NCI-H2107 treated with DMSO at 0.1 percent for 48 hours (cell line): ENCODE results near the gene LRPAP1.

Experiments used
- DNase-seq: peaks from one replicate; lab custom pipeline; 2025; ENCODE audit not compliant: unreplicated experiment; lab: John Stamatoyannopoulos, UW

The LRPAP1 gene

DNA sequence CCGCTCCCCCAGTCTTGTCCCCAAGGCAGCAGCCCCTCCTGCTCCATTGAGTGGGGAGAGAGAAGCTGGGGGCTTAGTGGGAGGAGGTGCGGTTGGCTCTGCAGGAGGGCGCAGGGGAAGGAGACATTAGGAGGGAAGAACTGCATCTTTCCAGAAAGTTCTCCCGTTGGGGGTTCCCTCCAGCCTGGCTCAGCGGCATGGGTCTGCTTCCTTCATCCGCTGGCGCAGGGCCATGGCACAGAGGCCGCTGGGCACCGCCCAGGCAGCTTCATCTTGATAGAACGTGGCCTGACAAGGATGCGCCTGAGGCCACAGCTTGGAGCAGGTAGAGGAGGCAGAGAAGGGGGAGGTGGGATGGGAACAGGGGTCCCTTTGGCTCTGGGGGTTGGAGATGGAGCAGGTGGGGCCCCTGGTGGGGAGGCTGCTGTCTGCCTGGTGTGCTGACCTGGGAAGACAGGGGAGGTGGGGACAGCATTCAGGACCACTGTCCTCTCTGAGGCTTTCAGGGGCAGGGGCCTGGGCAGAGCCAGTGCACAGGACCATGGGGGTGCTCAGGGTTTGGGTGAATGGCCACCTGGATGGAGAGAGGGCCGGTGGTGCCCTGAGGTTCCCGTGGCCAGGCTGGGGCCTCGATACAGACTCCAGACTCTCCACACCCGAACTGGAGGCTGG lies 57.0 kb downstream of the LRPAP1 start:
- no peak for DNase-seq

DNA sequence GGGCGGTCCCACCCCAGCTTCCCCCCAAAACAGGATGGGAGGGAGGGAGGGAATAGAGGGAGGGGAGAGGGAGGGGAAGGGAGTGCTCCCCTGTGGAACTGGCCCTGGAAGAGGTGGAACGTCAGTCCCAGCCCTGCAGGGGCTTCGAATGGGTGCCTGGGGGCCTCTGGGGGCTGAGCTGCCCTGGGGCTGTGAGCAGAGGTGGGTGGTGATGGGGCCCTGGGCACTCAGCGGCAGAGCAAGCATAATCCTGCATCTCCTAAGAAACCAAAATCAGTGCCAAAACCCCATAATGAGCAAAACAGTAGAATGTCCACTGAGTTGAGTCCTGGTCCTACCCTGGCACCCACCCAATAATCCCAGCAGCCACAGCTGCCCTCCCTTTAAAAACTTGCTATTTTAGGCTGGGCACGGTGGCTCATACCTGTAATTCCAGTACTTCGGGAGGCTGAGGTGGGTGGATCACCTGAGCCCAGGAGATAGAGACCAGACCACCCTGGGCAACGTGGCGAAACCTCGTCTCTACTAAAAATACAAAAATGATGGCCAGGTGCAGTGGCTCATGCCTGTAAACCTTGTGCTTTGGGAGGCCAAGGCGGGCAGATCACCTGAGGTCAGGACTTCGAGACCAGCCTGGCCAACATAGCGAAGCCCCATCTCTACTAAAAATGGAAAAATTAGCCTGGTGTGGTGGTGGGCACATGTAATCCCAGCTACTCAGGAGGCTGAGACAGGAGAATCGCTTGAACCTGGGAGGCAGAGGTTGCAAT lies 58.0 kb downstream of the LRPAP1 start:
- DNase-seq = no peak

DNA sequence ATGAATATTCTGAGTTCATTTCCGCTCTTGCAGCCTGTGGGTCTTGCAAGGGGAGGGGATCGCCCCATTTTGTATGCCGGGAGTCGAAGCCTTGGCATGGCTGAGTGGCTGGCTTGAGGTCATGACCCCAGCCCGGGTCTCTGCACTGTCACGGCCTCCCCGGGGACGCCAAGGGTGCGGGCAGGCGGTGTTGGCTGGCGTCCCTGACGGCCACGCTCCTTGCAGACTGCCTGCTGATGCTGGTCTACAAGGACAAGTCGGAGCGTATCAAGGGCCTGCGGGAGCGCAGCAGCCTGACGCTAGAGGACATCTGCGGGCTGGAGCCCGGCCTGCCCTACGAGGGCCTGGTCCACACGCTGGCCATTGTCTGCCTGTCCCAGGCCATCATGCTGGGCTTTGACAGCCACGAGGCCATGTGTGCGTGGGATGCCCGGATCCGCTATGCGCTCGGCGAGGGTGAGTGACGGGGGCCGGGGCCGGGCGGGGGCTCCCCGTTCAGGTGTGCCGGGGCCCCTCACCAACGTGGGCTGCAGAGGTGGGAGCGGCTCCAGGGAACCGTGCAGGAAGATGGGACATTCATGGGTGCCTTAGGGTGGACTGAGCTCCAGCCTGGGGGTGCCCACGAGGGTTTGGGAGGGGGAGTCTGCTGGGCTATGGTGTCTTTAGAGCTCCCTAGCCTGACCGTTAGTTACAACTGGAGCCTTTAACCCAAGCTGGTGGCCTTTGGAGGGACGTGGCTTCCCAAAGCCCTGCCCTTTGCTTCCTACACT lies 58.9 kb downstream of the LRPAP1 start:
- no peak for DNase-seq

DNA sequence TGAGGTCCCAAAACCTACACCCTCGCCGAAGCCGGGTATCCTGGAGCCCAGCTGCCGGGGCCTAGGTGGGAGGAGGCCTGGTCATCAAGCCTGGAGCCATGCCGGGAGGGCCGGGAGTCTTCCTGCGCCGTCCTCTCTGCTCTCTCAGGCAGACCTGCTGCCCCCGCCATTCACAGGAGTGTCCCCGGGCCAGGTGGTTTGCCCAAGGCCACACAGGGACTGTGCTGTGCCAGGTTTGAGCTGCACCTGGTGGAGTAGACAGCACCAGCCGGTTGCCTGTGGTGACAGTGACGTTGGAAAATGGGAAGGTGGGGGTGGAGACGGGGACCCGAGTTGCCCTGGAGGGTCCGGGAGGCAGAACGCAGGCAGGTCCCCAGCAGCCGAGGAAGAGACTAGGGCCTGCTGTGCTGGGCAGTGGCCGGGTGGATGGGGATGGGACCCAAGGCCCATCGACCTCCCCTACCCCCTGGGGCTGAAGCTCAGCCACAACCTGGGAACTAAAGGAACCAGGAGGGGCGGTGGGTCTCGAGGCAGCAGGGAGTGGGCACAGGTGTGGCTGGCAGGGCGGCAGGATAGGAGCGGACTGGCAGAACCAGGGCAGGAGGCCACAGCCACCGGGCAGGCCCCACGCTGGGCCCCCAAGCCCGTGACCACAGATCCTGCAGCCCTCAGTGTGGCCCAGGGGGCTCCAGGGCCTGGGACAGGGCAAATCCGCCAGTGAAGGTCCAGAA lies 59.6 kb downstream of the LRPAP1 start:
- DNase-seq = peak; percentile 6

DNA sequence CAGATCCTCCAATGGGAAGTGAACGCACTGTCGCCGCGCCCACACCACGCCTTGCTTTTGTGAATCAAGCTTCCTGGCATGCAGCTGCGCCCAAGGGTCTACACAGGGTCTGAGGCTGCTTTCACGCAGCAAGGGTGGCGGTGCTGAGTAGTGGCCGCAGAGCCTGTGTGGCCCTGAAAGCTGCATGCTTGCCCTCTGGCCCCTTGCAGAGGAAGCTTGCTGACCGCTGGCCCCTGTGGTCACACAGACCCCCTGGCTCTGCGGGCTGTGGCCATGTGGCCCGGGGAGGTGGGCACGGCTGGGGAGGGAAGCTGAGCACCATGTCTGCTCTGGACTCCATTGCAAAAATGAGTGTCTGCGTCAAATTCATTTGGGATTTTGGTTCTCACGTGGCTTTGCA lies 60.3 kb downstream of the LRPAP1 start:
- no peak for DNase-seq

DNA sequence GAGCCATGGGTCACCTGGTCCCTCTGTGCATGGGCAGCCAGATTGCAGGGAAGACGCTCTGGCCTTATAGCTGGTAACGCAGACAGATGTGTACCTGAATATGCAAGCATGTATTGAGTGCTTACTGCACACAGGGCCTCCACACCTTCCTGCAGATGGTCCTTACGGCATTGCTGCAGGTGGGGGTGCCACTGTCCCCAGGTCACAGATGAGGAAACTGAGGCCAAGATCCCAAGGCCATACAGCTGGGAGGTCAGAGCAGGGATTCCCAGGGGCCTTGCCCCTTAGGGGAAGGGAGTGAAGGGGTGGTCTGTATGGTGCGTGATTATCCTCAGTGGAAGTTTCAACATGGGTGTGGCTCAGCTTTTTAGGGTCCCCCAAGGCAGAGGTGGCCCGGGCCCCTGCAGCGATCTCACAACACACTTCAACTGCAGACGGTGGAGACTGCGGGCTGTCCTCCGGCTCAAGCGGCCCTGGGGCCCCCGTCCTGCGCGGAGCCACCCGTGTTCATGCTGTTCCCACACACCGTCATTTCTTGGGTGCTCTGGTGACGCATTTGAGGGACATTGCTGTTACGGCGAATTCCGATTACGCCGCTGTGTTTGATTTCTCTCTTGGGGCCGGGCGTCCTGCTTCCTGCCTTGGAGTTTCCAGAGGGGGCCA lies 61.0 kb downstream of the LRPAP1 start:
- no peak for DNase-seq

DNA sequence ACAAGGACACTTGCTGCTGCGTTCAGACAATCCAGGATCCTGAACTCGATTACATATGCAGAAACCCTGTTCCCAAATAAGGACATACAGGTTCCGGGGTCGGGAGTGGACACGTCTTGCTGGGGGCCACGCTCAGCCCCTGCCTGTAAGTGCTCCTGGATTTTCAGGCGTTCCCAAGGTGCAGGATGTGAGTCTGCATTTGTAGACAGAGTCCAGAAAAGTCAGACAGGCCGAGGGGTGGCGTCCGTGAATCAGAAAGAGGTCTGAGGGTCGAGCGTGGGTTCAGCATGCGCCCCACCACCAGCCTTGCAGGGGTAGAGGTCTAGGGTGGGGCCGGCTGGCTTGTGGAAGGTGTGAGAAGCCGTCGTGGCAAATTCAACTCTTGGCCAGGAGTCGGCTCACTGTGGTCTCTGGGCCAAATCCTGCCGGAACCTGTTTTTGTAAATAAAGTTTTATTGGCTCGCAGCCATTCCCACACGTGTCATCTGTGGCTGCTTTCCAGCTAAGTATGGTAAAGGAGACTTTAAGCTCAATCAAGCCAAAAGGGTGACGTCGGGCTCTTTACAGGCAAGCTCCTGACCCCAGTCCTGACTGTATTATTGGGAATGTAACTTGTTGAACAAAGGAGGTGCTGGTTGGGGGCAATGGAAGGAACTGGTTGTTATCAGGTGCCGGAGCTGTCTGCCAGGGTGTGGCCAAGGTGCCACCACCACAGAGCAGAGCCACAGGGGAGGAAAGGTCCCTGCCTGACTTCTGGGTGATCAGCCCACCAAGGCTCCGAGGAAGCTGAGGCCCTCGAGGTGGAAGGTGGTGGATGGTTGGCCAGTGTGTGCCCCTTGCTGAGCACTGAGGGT lies 61.8 kb downstream of the LRPAP1 start:
- no peak for DNase-seq

DNA sequence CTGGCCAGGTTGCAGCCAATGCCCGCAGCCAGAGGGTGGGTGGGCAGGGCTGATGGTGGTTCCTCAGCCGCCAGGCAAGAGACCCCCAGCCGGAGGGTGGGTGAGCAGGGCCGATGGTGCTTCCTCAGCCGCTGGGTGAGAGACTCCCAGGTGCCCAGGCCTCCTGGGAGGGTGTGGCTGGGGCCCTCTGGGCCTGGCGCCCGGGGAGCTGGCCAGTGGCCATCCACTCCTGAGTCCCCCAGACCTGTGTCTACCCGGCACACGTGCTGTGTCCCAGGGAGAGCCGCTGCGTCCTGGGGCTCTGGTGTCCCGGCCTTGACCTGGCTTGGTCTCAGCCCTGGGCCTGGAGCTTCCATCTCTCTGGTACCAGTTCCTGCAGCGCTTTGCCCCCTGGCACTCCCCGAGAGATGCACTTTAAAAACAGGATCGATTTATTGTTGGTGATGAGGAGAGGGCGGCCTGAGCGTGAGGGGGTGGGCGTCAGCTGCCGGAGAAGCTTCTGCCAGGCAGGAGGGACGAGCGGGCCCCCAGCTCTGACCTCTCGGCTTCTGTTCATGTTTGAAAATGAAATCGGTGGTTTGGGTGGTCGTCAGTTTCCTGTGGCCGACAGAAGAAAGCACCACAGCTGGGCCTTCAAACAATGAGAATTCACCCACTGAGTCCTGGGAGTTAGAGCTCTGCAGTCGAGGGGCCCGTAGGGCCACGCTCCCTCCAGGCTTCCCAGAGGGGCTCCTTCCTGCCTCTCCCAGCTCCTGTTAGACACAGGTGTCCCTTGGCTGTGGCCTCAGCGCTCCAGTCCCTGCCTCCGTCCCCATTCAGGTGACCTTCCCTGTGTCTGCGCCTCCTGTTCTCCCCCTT lies 62.6 kb downstream of the LRPAP1 start:
- DNase-seq = no peak

DNA sequence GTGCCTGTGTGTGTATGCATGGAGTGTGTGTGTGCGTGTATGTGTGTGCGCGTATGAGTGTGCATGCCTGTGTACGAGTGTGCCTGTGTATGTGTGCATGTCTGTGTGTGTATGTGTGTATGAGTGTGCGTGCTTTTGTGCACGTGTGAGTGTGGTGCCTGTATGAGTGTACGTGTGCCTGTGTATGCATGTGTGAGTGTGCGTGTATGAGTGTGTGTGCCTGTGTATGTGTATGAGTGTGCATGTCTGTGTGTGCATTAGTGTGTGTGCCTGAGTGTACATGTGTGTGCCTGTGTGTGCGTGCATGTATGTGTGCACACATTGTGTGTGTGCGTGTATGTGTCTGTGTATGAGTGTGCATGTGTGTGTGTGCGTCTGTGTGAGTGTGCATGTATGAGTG lies 63.4 kb downstream of the LRPAP1 start:
- no peak for DNase-seq

DNA sequence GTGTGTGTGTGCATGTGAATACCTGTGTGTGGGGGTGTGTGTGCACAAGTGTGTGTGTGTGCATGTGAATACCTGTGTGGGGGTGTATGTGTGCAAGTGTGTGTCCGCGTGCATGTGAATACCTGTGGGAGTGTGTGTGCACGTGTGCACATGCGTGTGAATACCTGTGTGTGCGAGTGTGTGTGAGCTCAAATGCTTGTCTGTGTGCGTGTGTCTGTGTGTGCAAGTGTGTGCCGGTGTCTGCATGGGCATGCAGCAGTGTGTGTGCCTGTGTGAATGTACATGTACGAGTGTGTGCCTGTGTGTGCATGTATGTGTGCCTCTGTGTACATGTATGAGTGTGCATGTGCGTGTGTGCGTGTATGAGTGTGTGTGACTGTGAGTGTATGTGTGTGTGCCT lies 64.1 kb downstream of the LRPAP1 start:
- no peak for DNase-seq

DNA sequence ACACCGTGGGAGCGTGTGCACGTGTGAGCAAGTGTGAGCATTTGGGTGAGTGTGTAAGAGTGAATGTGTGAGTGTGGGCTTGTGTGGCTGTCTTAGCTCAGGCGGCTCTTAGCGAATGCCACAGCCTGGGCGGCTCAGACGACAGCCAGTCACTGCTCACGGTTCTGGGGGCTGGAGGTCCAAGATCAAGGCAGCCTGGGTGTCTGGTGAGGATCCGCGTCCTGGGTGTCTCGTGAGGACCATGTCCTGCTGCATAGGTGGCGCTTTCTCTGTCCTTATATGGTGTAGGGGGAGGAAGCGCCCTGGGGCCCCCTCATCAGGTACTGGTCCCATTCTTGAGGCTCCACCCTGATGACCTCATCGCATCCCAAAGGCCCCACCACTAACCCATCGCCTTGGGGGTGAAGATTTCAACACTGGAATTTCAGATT lies 64.6 kb downstream of the LRPAP1 start:
- DNase-seq = no peak

DNA sequence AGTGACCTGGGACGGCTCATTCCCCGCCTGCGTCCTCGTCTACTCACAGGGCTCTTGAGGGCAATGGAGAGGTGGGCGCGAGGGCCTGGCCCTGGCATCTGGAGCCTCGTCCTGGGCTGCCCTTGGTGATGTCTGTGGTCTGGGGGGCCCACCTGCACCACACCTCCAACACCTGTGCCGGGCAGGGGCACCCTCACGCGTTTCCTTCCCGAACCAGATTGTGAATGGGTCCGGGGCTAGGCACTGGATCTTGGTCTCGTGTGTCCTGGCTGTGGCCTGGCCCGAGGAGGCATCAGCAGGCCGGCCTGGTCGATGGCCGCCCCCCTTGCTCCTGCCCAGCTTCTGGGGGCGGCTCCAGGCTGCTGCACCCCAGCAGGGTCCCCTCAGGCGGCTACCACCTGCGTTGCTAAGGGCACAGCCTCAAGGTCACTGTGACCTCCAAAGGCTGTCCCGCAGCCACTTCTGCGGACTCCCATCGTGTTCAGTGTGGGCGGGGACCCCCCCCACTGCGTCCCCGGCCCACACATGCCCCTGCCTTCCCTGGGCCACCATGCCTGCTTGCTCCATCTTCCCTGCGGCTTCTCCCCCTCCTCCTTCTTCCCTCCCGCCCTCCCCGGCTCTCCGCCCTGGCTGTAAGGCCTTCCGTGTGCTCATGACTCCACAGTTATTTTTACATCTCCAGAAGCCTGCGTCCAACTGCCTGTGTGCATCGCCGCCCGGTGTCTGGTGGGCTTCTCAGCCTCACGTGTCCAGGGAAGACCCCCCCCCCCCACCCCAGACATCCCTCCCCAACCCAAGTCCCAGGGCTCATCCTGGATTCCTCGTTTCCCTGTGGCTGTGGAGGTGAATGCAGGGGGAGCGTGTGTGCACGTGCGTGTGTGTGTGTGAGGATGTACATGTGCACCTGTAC lies 65.3 kb downstream of the LRPAP1 start:
- no peak for DNase-seq

DNA sequence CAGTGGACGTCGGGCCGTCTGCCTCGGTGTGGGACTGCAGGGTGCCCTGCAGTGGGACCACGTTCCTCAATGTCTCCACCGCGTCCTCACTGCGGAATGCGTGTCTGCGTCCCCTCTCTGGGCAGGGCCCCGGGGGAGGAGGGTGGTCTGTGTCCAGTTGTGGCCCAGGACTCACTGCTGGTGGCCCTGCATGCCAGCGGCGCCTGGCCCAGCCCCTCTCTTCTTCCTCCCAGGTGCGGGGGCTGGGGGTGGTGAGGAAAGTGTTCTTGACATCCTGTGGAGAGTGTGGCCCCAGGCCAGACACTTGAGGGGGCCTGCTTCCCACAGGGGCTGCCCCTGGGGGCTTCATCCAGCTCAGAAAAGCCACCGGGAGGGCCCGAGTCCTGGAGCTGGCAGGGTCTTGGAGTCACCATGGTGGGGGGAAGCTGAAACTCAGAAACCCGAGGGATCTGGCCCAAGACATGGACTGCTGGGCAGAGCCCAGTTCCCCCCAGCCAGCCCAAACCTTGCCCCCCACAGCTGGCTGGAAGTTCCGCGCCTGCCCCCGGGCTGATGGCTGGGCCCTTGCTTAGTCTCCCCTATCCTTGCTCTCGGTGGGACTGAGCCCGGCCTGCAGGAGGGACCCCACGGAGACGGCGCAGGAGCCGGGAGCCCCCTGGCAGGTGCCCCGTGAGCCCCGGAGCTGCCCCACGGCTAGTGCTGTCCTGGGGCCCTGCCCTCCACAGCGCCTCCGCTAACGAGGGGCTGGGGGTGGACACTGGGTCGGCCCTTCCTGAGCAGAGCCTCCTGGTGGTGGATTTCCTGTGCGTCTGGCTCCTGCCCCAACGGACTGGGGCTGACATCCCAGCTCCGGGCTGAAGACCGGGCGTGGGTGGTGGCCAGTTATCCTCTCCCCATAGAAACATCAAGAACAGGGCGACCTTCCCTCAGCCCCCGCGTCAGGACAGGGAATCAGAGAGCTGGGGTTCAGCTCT lies 66.2 kb downstream of the LRPAP1 start:
- no peak for DNase-seq

DNA sequence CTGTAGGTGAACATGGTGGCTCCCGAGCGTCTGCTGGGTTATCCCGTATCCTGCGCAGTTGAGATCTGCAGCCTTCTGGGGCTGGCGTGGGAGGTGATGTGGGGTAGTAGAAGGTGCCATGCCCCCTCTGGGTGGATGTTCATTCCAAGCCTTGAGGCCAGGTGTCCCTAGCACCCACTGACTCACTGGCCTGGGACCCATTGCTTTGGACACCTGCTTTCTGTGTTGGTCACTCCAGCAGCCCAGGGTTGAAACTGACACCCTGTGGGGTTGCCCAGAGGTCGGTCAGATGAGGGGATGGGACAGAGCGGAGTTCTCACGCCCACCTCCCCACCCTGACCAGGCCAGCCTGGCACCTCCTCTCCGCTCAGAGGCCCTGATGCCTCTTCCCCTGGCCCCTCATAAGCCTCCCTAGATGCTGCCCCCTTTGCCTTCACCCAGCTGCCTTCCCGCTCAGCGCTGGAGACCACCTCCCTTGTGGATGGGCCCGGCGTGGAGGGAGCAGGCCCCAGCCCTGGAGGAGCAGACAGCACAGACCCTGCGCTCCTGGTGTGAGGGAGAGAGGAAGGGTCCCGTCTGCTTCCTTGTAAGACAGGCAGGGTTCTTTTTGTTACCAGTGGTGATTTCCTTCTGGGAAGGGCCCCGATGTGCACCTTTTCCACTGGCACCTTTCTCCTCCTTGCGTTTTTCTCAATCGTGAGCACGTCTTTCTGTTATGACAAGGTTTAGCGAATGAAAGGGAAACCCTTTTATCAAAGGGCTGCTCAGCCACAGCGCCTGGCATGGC lies 67.1 kb downstream of the LRPAP1 start:
- DNase-seq = no peak

DNA sequence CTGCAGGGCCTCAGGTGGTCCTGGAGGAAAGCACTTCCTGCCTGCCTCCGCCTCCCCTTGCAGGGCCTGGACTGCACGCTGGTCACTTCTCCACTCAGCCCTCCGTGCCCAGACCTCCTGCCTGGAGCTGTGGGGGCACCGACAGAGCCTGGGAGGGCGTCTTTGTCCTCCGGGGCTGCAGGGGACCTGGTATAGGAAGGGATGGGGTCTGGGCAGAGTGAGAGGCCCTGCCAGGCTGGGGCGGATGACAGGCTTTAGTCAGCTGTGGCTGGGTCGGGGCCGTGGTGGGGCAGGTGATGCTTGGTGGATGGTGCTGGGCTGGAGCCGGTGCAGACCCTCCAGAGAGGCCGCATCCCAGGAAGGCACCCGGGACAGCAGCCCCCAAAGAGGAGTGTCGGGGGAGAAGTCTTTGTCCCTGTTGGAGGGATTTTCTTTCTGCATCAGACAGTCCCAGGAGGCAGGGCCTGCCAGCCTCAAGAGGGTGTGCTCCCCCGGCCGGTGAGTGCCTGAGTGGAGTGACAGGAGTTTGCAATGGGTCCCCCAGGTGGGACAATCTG lies 67.8 kb downstream of the LRPAP1 start:
- no peak for DNase-seq
